HepG2 (cell line): ENCODE data around the gene SPIRE1. TPM values are rescaled to one million over a fixed set of nuclear protein-coding genes. Genes with fewer than 3 reads are reported as not detected.

Experiments used
- ATAC-seq: fragments of 200-7000 bp; cut with Tn5 transposase; 3 replicates; pipeline ENCODE4 v1.9.1; 2020; ENCODE audit warnings: mild to moderate bottlenecking, moderate library complexity
- BruUV-seq: library from RNA; stranded (reverse); fragments of 400-500 nt; replicated peaks from 2 replicates; lab custom pipeline; 2021; lab: Mats Ljungman, UMichigan
- CTCF ChIA-PET: fragments of 300-600 bp; formaldehyde crosslinking; extraction: SDS; loops from one replicate; lab custom pipeline; 2021; ENCODE audit warnings: low total read pairs, inconsistent platforms, low intra/inter-chr PET ratio; lab: Yijun Ruan, JAX
- POLR2A ChIA-PET: fragments of 350-600 bp; sonication (Branson Sonifier 250); formaldehyde crosslinking; loops from one replicate; lab custom pipeline; 2020; ENCODE audit warnings: antibody characterized with exemption, inconsistent platforms; lab: Yijun Ruan, JAX
- DNase-seq: peaks from one replicate; pipeline ENCODE4 v3.0.0-alpha.2; 2015; ENCODE audit warnings: low spot score
- FAIRE-seq: peaks from 3 replicates; lab custom pipeline; 2011; peaks lifted over from hg19 to GRCh38; lab: Jason Lieb, UNC
- H2AFZ ChIP-seq: one replicate; pipeline ENCODE4 v1.6.1; 2011; ENCODE audit warnings: low read length, inconsistent platforms
- H3K27ac ChIP-seq: fragments of 300-600 bp; 3 replicates; pipeline ENCODE4 v1.8.0; 2011; ENCODE audit warnings: mixed run types, mild to moderate bottlenecking, mixed read lengths, low read length, inconsistent platforms; ENCODE audit not compliant: insufficient read depth; ENCODE audit errors: extremely low read length
- H3K27me3 ChIP-seq, 2 experiments: fragments of 200-600 bp in 1 of 2; 2 replicates in 1 of 2; 3 replicates in 1 of 2; pipeline versions ENCODE4 v1.6.0 to v1.8.0; 2011; ENCODE audit warnings: low read length in 2 of 2, mild to moderate bottlenecking in 2 of 2, moderate library complexity in 2 of 2, inconsistent platforms in 1 of 2; ENCODE audit not compliant: insufficient read depth in 2 of 2, control insufficient read depth in 1 of 2
- H3K36me3 ChIP-seq, 2 experiments: fragments of 200-600 bp in 1 of 2; replicated peaks in 1 of 2; 2 replicates in 1 of 2; 3 replicates in 1 of 2; pipeline versions ENCODE4 v1.5.1 to v1.8.0; 2011; ENCODE audit warnings: low read length in 2 of 2, inconsistent platforms in 1 of 2; ENCODE audit not compliant: insufficient read depth in 2 of 2, control insufficient read depth in 1 of 2
- H3K4me1 ChIP-seq: 2 replicates; pipeline ENCODE4 v1.5.1; 2012; ENCODE audit warnings: low read length, inconsistent platforms; ENCODE audit not compliant: insufficient read depth
- H3K4me2 ChIP-seq: 2 replicates; pipeline ENCODE4 v1.6.0; 2011; ENCODE audit warnings: low read depth, low read length, inconsistent platforms
- H3K4me3 ChIP-seq, 3 experiments: fragments of 200-600 bp in 1 of 3; sonication (generic), shearing (Covaris generic) in 1 of 3; replicated peaks in 1 of 3; 2 replicates each; pipeline ENCODE4 v1.5.1; 2011 to 2016; ENCODE audit warnings: low read length in 3 of 3, inconsistent platforms in 2 of 3, low read depth in 2 of 3, mild to moderate bottlenecking in 2 of 3, control low read depth in 1 of 3, mixed read lengths in 1 of 3; ENCODE audit not compliant: insufficient read depth in 1 of 3
- H3K79me2 ChIP-seq: one replicate; pipeline ENCODE4 v1.6.1; 2011; ENCODE audit warnings: low read length, inconsistent platforms; ENCODE audit not compliant: insufficient read depth
- H3K9ac ChIP-seq: 2 replicates; pipeline ENCODE4 v1.6.0; 2011; ENCODE audit warnings: mild to moderate bottlenecking, low read depth, low read length, inconsistent platforms; ENCODE audit not compliant: insufficient read depth
- H3K9me3 ChIP-seq: 2 replicates; pipeline ENCODE4 v1.5.1; 2012; ENCODE audit warnings: mild to moderate bottlenecking, low read length
- H4K20me1 ChIP-seq: 2 replicates; pipeline ENCODE4 v1.6.0; 2011; ENCODE audit warnings: inconsistent platforms, mild to moderate bottlenecking, low read length, moderate library complexity; ENCODE audit not compliant: insufficient read depth
- GZF1 ChIP-seq: sonication (generic); formaldehyde crosslinking; IDR thresholded peaks from 2 replicates; pipeline ENCODE4 v1.5.1; 2020; ENCODE audit warnings: mild to moderate bottlenecking, missing genetic modification reagents
- IKZF4 ChIP-seq: sonication (generic); formaldehyde crosslinking; IDR thresholded peaks from 2 replicates; pipeline ENCODE4 v1.5.1; 2020; ENCODE audit warnings: borderline replicate concordance, mild to moderate bottlenecking, low read depth, missing genetic modification reagents; ENCODE audit errors: not compliant biosample characterization
- KLF13 ChIP-seq: sonication (generic); formaldehyde crosslinking; IDR thresholded peaks from 2 replicates; pipeline ENCODE4 v1.4.0; 2020; ENCODE audit warnings: mild to moderate bottlenecking, missing genetic modification reagents
- MAFF ChIP-seq: IDR thresholded peaks from 2 replicates; pipeline ENCODE4 v1.6.1; 2011; ENCODE audit warnings: low read depth, low read length, improper control_type of control experiment
- MAFK ChIP-seq, 2 experiments: IDR thresholded peaks in 1 of 2; conservative IDR thresholded peaks in 1 of 2; 2 replicates each; pipeline ENCODE4 v1.6.1; 2011; ENCODE audit warnings: improper control_type of control experiment in 2 of 2, low read length in 2 of 2
- RARA ChIP-seq: IDR thresholded peaks from 2 replicates; pipeline ENCODE4 v1.6.1; 2016; ENCODE audit warnings: missing genetic modification reagents, missing compliant biosample characterization
- WIZ ChIP-seq: sonication (generic); formaldehyde crosslinking; IDR thresholded peaks from 2 replicates; pipeline ENCODE4 v1.5.1; 2020; ENCODE audit warnings: mild to moderate bottlenecking, missing genetic modification reagents
- ZBTB4 ChIP-seq: sonication (generic); formaldehyde crosslinking; IDR thresholded peaks from 2 replicates; pipeline ENCODE4 v1.4.0; 2020; ENCODE audit warnings: missing genetic modification reagents, mild to moderate bottlenecking, borderline replicate concordance
- ZIK1 ChIP-seq: sonication (generic); formaldehyde crosslinking; IDR thresholded peaks from 2 replicates; pipeline ENCODE4 v1.5.0; 2020; ENCODE audit warnings: mild to moderate bottlenecking, low read depth, missing genetic modification reagents, borderline replicate concordance
- ZNF337 ChIP-seq: sonication (generic); formaldehyde crosslinking; IDR thresholded peaks from 2 replicates; pipeline ENCODE4 v1.5.1; 2020; ENCODE audit warnings: missing genetic modification reagents, low read depth, mild to moderate bottlenecking, borderline replicate concordance
- ZNF431 ChIP-seq: sonication (generic); formaldehyde crosslinking; IDR thresholded peaks from 2 replicates; pipeline ENCODE4 v1.9.0; 2022; ENCODE audit warnings: missing genetic modification reagents, low read depth, mild to moderate bottlenecking, borderline replicate concordance
- WGBS: methylation state at CpG from one replicate; pipeline ENCODE4 v1.1.6; 2017; ENCODE audit warnings: low lambda C conversion rate; 5-methylcytosine and 5-hydroxymethylcytosine counted together
- in situ Hi-C: cut with HindIII; loops from 2 replicates; pipeline ENCODE4 v1.10.0; 2017; ENCODE audit warnings: low pct_unique_long_range_greater_than_20kb; ENCODE audit not compliant: extremely low pct_ligation_motif_present
- intact Hi-C: fragments of 100-400 bp; cut with micrococcal nuclease; formaldehyde crosslinking; loops from one replicate; pipeline ENCODE4 v1.10.0; 2022; ENCODE audit not compliant: unreplicated experiment
- polyA plus RNA-seq, 8 experiments: library from polyadenylated mRNA; depleted of rRNA in 3 of 8; stranded (reverse) in 7 of 8; unstranded in 1 of 8; fragments of >200 nt; fragmentation: Illumina TruSeq in 4 of 8; extraction: Trizol in 4 of 8; gene quantifications; 2 replicates each; pipeline versions ENCODE4 v1.2.1 to v1.2.3, GENCODE V29; 2011 to 2016; ENCODE audit warnings: low read depth in 4 of 8, missing spikeins in 1 of 8, mixed read lengths in 1 of 8; ENCODE audit not compliant: insufficient read depth in 1 of 8
- total RNA-seq, 5 experiments: library from RNA; depleted of rRNA; stranded (reverse); fragments of >200 nt; fragmentation: Illumina TruSeq; extraction: Trizol; gene quantifications; 2 replicates each; pipeline ENCODE4 v1.2.3, GENCODE V29; 2016; ENCODE audit warnings: low read depth in 1 of 5

The SPIRE1 gene
- total and polyA plus RNA-seq, 2 of the 13 experiments (the other 11 are each of a cell fraction or from before 2014, with no cell fraction given): 9.9 to 21.3 TPM

DNA sequence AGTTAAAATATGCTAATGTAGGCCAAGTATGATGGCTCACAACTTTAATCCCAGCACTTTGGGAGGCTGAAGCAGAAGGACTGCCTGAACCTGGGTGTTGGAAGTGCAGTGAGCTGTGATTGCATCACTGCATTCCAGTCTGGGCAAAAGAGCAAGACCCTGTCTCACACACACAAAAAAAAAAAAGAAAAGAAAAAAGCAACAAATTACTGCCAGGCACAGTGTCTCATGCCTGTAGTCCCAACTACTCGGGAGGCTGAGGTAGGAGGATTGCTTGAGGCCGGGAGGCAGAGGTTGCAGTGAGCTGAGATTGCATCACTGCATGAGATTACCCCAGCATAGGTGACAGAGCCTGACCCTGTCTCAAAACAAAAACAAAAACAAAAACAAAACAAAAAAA is 139.6 kb downstream of the SPIRE1 start (continued):
- TF ChIP-seq ZNF337 (CRISPR knock-in tag): no peak
- no peak for TF ChIP-seq WIZ (CRISPR knock-in tag)
- no peak for TF ChIP-seq GZF1 (CRISPR knock-in tag)
- peak; percentile 21; the same call in 1 of the 2 replicates for TF ChIP-seq RARA (CRISPR knock-in tag)
- TF ChIP-seq ZNF431 (CRISPR knock-in tag): no peak
- no peak for TF ChIP-seq KLF13 (CRISPR knock-in tag)
- TF ChIP-seq, all 625 proteins: peak for 16

DNA sequence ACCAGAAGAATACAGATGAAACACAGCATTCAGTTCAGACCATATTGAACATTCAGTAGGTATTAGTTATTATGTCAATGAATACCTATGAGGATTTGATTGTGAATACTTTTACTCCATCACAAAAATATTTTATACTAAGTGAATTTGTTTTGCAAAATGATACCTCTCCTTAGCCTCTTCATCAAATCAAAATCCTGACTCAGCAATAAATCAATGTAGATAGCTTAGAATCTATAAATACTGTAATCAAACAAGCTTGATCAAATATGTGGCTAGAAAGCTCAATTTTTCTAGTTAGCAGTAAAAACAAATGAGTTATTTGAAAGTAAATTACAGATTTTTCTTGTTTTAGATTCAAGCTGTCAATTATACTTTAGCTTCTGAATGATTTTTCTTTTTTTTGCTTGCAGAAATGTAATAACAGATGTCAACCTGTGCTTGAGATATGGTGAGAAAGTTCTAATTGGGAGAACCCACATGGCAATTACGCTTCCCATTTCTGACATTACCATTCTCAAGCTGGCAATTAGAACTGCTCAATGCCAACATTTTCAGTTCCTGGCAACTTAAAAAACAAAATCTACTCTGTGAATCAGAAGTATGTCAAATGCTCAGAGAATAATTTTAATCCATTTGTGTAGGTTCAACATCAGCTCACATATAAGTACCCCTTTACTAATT is 140.6 kb downstream of the SPIRE1 start:
- in situ Hi-C loops: no loop called here
- no peak overlapping the region for H3K27ac ChIP-seq
- no peak for DNase-seq
- TF ChIP-seq ZIK1 (no peak), ZBTB4 (CRISPR knock-in tag) (no peak), IKZF4 (CRISPR knock-in tag) (no peak), MAFF (peak; percentile 98), MAFK (conservative IDR thresholded peaks at IDR 0.05 in 1 of 2, IDR thresholded peaks at IDR 0.05 in 1 of 2; ENCODE audit: low read length in 2 of 2) (peak; percentile 95 to 99)
- TF ChIP-seq, all 625 proteins: peak for 2
- 85% methylated on average over 1 of the region's 1 CpG for WGBS
- no TSS peak for BruUV-seq
- no peak overlapping the region for H3K4me3 ChIP-seq
- H2AFZ ChIP-seq: no peak overlapping the region
- CTCF ChIA-PET: no interaction called here
- POLR2A ChIA-PET: no interaction called here
- intact Hi-C loops: no loop called here
- ATAC-seq (no peak), FAIRE-seq (no peak)
- no peaks in the 10 kb centered on the region for H3K36me3 ChIP-seq
- H4K20me1 ChIP-seq: no peaks in the 10 kb centered on the region
- H3K4me1 ChIP-seq: peaks cover 7% of the 10 kb centered on the region; the same call in 1 of the 2 replicates
- no peak overlapping the region for H3K4me2 ChIP-seq
- H3K79me2 ChIP-seq: no peaks in the 10 kb centered on the region
- H3K9me3 ChIP-seq: no peaks in the 10 kb centered on the region
- no peak overlapping the region for H3K9ac ChIP-seq
- H3K27me3 ChIP-seq: no peaks in the 10 kb centered on the region
